Upper lobe of left lung (tissue), 6 donors: Measurements from ENCODE around the gene REL. TPM values are rescaled to one million over a fixed set of nuclear protein-coding genes. Genes with fewer than 3 reads are reported as not detected.

ENCODE experiments used
- ATAC-seq, 2 donors: fragments of 200-7000 bp; cut with Tn5 transposase; one replicate each; pipeline ENCODE4 v1.9.1; 2022; ENCODE audit warnings: mild to moderate bottlenecking in 2 of 2, moderate library complexity in 2 of 2; ENCODE audit not compliant: low FRiP score in 2 of 2
- DNase-seq, 2 donors: peaks; one replicate each; pipeline ENCODE4 v3.0.0-alpha.2; 2019 to 2020
- H3K27ac ChIP-seq, 4 donors: fragments of 200-600 bp; sonication (generic); one replicate each; pipeline ENCODE4 v1.5.1; 2016 to 2019
- H3K27me3 ChIP-seq, 4 donors: fragments of 200-600 bp; sonication (generic); one replicate each; pipeline ENCODE4 v1.5.1; 2017 to 2019
- H3K36me3 ChIP-seq, 4 donors: fragments of 200-600 bp; sonication (generic); one replicate each; pipeline ENCODE4 v1.5.1; 2016 to 2019
- H3K4me1 ChIP-seq, 4 donors: fragments of 200-600 bp; sonication (generic); one replicate each; pipeline ENCODE4 v1.5.1; 2018 to 2019
- H3K4me3 ChIP-seq, 4 donors: fragments of 200-600 bp; sonication (generic); one replicate each; pipeline ENCODE4 v1.5.1; 2017 to 2019; ENCODE audit warnings: mild to moderate bottlenecking in 2 of 4, moderate library complexity in 1 of 4
- H3K9me3 ChIP-seq, 4 donors: fragments of 200-600 bp; sonication (generic); one replicate each; pipeline ENCODE4 v1.5.1; 2018 to 2019
- EP300 ChIP-seq, 4 donors: sonication (generic); formaldehyde crosslinking; IDR thresholded peaks; one replicate each; pipeline ENCODE4 v1.5.1; 2017; ENCODE audit warnings: antibody characterized with exemption in 4 of 4, control low read depth in 2 of 4
- POLR2A ChIP-seq, 4 donors: fragments of 450-650 bp; IDR thresholded peaks; one replicate each; pipeline ENCODE4 v1.5.1; 2016 to 2017; ENCODE audit warnings: antibody characterized with exemption in 4 of 4, mild to moderate bottlenecking in 2 of 4
- POLR2AphosphoS5 ChIP-seq, 2 donors: sonication (generic); formaldehyde crosslinking; IDR thresholded peaks; one replicate each; pipeline ENCODE4 v1.5.1; 2017; ENCODE audit warnings: antibody characterized with exemption in 2 of 2
- WGBS, 2 donors: methylation state at CpG; one replicate each; pipeline ENCODE4 v1.1.5; 2017 to 2018; 5-methylcytosine and 5-hydroxymethylcytosine counted together
- total RNA-seq, 6 donors: library from RNA; depleted of rRNA in 4 of 6; stranded (reverse); fragments of >200 nt in 4 of 6; gene quantifications; one replicate each; pipeline versions ENCODE4 v1.1.0 to v1.2.1, GENCODE V29; 2016 to 2021
- TF ChIP-seq, protein P1 (sequence below), 6 experiments: fragments of 450-650 bp in 4 of 6; fragments of 200-600 bp in 2 of 6; sonication (generic) in 2 of 6; IDR thresholded peaks; one replicate each; pipeline ENCODE4 v1.5.1; 2016 to 2019; ENCODE audit warnings: antibody characterized with exemption in 6 of 6
- donor health status: DM: no; HTN: no; CAD: no; lungs with moderate emphysema.
- donor health status: DM: no; HTN: yes; CAD: no; lungs with severe emphysema.

The REL gene
- 10 to 100 TPM; 17.8 to 49.5 (median 29.6) TPM for total RNA-seq

DNA sequence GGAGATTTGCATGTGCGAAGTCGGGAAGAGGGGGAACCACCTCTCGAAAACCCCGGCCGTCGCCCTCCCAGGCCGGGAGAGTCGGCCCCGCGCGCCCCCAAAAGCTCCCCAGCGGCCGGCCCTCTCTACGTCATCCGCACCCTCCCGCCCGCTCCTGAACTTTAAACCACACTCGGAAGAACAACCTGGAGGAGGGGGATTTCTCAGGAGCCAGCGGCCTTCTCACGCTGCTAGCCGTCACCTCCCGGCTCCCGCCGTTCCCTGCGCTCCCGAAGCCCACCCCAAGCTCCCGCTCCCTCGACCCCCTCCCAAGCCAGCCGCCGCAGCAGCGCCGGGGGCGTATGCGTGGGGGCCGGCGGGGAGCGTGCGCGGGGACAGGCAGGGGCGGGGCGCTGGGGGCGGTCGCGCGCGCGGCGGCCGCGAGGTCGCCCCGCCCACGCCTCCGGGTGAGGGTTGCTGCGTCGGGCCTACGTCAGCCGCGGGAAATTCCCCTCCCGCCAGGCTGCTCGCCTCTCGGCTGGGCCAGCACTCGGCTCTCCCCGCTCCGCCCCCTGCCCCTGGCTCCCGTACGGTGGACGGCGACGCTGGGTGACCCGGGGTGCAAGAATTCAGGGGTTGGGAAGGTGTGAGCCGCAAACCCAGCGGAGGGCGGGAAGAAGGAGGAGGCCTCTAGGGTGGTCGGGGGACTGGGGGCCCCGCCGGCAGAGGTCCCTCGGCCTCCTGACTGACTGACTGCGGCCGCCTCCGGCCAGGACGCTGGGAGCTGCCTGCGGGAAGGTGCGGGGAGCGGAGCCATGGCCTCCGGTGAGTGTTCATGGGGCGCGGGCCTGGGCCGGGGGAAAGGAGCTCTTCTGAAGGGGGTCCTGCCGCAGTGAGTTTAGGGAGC is at the start of gene REL:
REL (plus strand) TSS at position 528 of the 886 bp plus-strand sequence; CDS start at position 795, 267 bp downstream.
- Histone ChIP-seq H3K36me3 (no peaks in the 10 kb centered on the region), H3K9me3 (no peaks in the 10 kb centered on the region), H3K4me3 (peak within 1 kb of the TSS; percentile 83 to 92 (median 86)), H3K4me1 (peaks cover 14 to 31% (median 20%) of the 10 kb centered on the region in 4 donors), H3K27ac (peak within 1 kb of the TSS; percentile 98 to 100 (median 100)), H3K27me3 (no peaks in the 10 kb centered on the region)
- DNase-seq (peak; percentile 94 to 98), ATAC-seq (peak; percentile 98)
- WGBS, 2 donors: 0 to 1% methylated on average over 2 to 39 of the region's 90 CpGs
- TF ChIP-seq POLR2AphosphoS5 (IDR thresholded peaks at IDR 0.05) (peak; percentile 94 to 99), POLR2A (IDR thresholded peaks at IDR 0.05) (peak; percentile 11 to 97 (median 90)), EP300 (IDR thresholded peaks at IDR 0.05) (peak in 1 of 4 donors; percentile 41)
- TF ChIP-seq, protein P1, sequence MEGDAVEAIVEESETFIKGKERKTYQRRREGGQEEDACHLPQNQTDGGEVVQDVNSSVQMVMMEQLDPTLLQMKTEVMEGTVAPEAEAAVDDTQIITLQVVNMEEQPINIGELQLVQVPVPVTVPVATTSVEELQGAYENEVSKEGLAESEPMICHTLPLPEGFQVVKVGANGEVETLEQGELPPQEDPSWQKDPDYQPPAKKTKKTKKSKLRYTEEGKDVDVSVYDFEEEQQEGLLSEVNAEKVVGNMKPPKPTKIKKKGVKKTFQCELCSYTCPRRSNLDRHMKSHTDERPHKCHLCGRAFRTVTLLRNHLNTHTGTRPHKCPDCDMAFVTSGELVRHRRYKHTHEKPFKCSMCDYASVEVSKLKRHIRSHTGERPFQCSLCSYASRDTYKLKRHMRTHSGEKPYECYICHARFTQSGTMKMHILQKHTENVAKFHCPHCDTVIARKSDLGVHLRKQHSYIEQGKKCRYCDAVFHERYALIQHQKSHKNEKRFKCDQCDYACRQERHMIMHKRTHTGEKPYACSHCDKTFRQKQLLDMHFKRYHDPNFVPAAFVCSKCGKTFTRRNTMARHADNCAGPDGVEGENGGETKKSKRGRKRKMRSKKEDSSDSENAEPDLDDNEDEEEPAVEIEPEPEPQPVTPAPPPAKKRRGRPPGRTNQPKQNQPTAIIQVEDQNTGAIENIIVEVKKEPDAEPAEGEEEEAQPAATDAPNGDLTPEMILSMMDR (IDR thresholded peaks at IDR 0.05): peak in 3 of 6 experiments; percentile 25 to 28 (median 28)

GRCh38 chr2:60831921-60832320 is 49.5 kb upstream of the REL start:
- Histone ChIP-seq H3K36me3 (no peaks in the 10 kb centered on the region), H3K9me3 (no peaks in the 10 kb centered on the region), H3K27me3 (no peaks in the 10 kb centered on the region), H3K4me1 (no peaks in the 10 kb centered on the region), H3K27ac (no peak overlapping the region), H3K4me3 (no peak overlapping the region)
- ATAC-seq (no peak), DNase-seq (no peak)
- no peak for TF ChIP-seq EP300 (IDR thresholded peaks at IDR 0.05)

- no peak for ATAC-seq
- no peak overlapping the region for H3K4me3 ChIP-seq
- H3K9me3 ChIP-seq: no peaks in the 10 kb centered on the region
- H3K27me3 ChIP-seq: no peaks in the 10 kb centered on the region
- H3K4me1 ChIP-seq: no peaks in the 10 kb centered on the region
- H3K27ac ChIP-seq: no peak overlapping the region
- DNase-seq: no peak
- no peaks in the 10 kb centered on the region for H3K36me3 ChIP-seq
- 49 to 65% methylated on average over 2 of the region's 2 CpGs for WGBS, 2 donors
- no peak for TF ChIP-seq POLR2A (IDR thresholded peaks at IDR 0.05)
- TF ChIP-seq EP300 (IDR thresholded peaks at IDR 0.05): no peak
- TF ChIP-seq POLR2AphosphoS5 (IDR thresholded peaks at IDR 0.05): no peak
- TF ChIP-seq, protein P1 (IDR thresholded peaks at IDR 0.05): no peak
These were observed 48.8 kb upstream of the REL start for GRCh38 chr2:60832621-60833020.

GRCh38 chr2:60834270-60834717 is 47.1 kb upstream of the REL start:
- Histone ChIP-seq H3K9me3 (no peaks in the 10 kb centered on the region), H3K4me3 (no peak overlapping the region), H3K4me1 (no peaks in the 10 kb centered on the region), H3K27ac (no peak overlapping the region), H3K36me3 (no peaks in the 10 kb centered on the region), H3K27me3 (no peaks in the 10 kb centered on the region)
- TF ChIP-seq POLR2A (IDR thresholded peaks at IDR 0.05) (no peak), EP300 (IDR thresholded peaks at IDR 0.05) (no peak), POLR2AphosphoS5 (IDR thresholded peaks at IDR 0.05) (no peak)
- TF ChIP-seq, protein P1 (IDR thresholded peaks at IDR 0.05): no peak
- WGBS, 2 donors: 53% methylated on average over 2 of the region's 2 CpGs
- DNase-seq (no peak), ATAC-seq (peak in 1 of 2 donors; percentile 42)

- Histone ChIP-seq H3K4me1 (no peaks in the 10 kb centered on the region), H3K27ac (no peak overlapping the region), H3K27me3 (no peaks in the 10 kb centered on the region), H3K4me3 (no peak overlapping the region), H3K36me3 (no peaks in the 10 kb centered on the region), H3K9me3 (no peaks in the 10 kb centered on the region)
- TF ChIP-seq POLR2A (IDR thresholded peaks at IDR 0.05) (no peak), POLR2AphosphoS5 (IDR thresholded peaks at IDR 0.05) (no peak), EP300 (IDR thresholded peaks at IDR 0.05) (no peak)
- TF ChIP-seq, protein P1 (IDR thresholded peaks at IDR 0.05): no peak
- 78 to 80% methylated on average over 3 of the region's 3 CpGs for WGBS, 2 donors
- no peak for ATAC-seq
- DNase-seq: no peak
These were observed 44.9 kb upstream of the REL start for GRCh38 chr2:60836491-60836890.
